Thoracic aorta (tissue), 2 donors: ENCODE results near the gene FURIN. TPM values are rescaled to one million over a fixed set of nuclear protein-coding genes. Genes with fewer than 3 reads are reported as not detected.
A peak's percentile ranks its signal among the peaks of the same experiment; 100 is the strongest.

Source experiments
- ATAC-seq: fragments of 150-250 bp; one replicate; pipeline ENCODE4 v1.8.0; 2017; ENCODE audit warnings: low read depth; ENCODE audit not compliant: insufficient number of reproducible peaks, low FRiP score
- DNase-seq: peaks from one replicate; pipeline ENCODE4 v3.0.0-alpha.2; 2020; ENCODE audit warnings: low spot score
- H3K27ac ChIP-seq, 2 donors: fragments of 200-600 bp; sonication (generic); 1 replicate in 1 of 2; 2 replicates in 1 of 2; pipeline ENCODE4 v1.5.1; 2016; ENCODE audit warnings: mild to moderate bottlenecking in 2 of 2, moderate library complexity in 2 of 2
- H3K27me3 ChIP-seq: fragments of 200-600 bp; sonication (generic); replicated peaks from 2 replicates; pipeline ENCODE4 v1.6.0; 2016; ENCODE audit warnings: mild to moderate bottlenecking; ENCODE audit not compliant: insufficient read depth
- H3K36me3 ChIP-seq: fragments of 200-600 bp; sonication (generic); one replicate; pipeline ENCODE4 v1.5.1; 2016
- H3K4me1 ChIP-seq, 2 donors: fragments of 200-600 bp; sonication (generic); 1 replicate in 1 of 2; 2 replicates in 1 of 2; pipeline versions ENCODE4 v1.5.1 to v1.6.0; 2016; ENCODE audit warnings: low read depth in 2 of 2, mild to moderate bottlenecking in 1 of 2; ENCODE audit not compliant: control insufficient read depth in 1 of 2
- H3K4me3 ChIP-seq: fragments of 200-600 bp; sonication (generic); 2 replicates; pipeline ENCODE4 v1.5.1; 2016; ENCODE audit warnings: mild to moderate bottlenecking
- H3K9me3 ChIP-seq: fragments of 200-600 bp; sonication (generic); 2 replicates; pipeline ENCODE4 v1.5.1; 2016
- CTCF ChIP-seq: fragments of 200-600 bp; sonication (generic); IDR thresholded peaks from one replicate; pipeline ENCODE4 v1.5.1; 2019; ENCODE audit warnings: antibody characterized with exemption
- total RNA-seq, 2 donors: library from RNA; depleted of rRNA; stranded (reverse); fragments of >200 nt; gene quantifications; one replicate each; pipeline versions ENCODE4 v1.1.0 to v1.2.3, GENCODE V29; 2016

The FURIN gene
- total RNA-seq, 2 donors from 2014 or later = 78.4 to 89.7 TPM

- DNase-seq (peak; percentile 41), ATAC-seq (no peak)
- TF ChIP-seq CTCF = peak; percentile 92
- peak within 1 kb of the TSS; percentile 89 for H3K4me3 ChIP-seq
- H3K36me3 ChIP-seq = no peaks in the 10 kb centered on the region
- H3K9me3 ChIP-seq = no peaks in the 10 kb centered on the region
- no peaks in the 10 kb centered on the region for H3K27me3 ChIP-seq
- peak within 1 kb of the TSS; percentile 87 to 88 for H3K27ac ChIP-seq
- H3K4me1 ChIP-seq = peaks cover 12 to 49% of the 10 kb centered on the region in 2 donors
Observed at GRCh38 chr15:90931828-90932659, 63.7 kb downstream of the FURIN start, which contains the start of gene HDDC3. Gene HDDC3, minus strand, starts transcription at chr15:90932549. Its CDS starts 9 bp downstream, at chr15:90932540.

- DNase-seq (no peak), ATAC-seq (no peak)
- peak overlapping the region; percentile 89 for H3K4me3 ChIP-seq
- no peaks in the 10 kb centered on the region for H3K27me3 ChIP-seq
- no peaks in the 10 kb centered on the region for H3K36me3 ChIP-seq
- H3K27ac ChIP-seq = peak overlapping the region; percentile 73 to 87
- H3K9me3 ChIP-seq = no peaks in the 10 kb centered on the region
- TF ChIP-seq CTCF = no peak
- peaks cover 12 to 49% of the 10 kb centered on the region in 2 donors for H3K4me1 ChIP-seq
Observed at GRCh38 chr15:90932660-90932991, 64.2 kb downstream of the FURIN start.

Other genes starting within 250 kb of the FURIN start
- under 1 TPM; 0.49 to 0.81 TPM for gene BLM, start 151.2 kb upstream of the FURIN start, total RNA-seq
- 10 to 100 TPM; 54.2 to 86.3 TPM for gene FES, start 15.9 kb downstream of the FURIN start, total RNA-seq
- 10 to 100 TPM; 59.7 to 68.4 TPM for gene MAN2A2, start 34.7 kb downstream of the FURIN start, total RNA-seq
- 10 to 100 TPM; 11.5 to 13.1 TPM for gene HDDC3, start 64.0 kb downstream of the FURIN start, total RNA-seq
- gene UNC45A, start 66.7 kb downstream of the FURIN start, total RNA-seq = 10 to 100 TPM; 54.0 to 65.5 TPM
- gene RCCD1, start 86.3 kb downstream of the FURIN start, total RNA-seq = 10 to 100 TPM in 1 of 2 donors, 1 to 10 TPM in 1; 8.6 to 23.7 TPM
- 10 to 100 TPM in 1 of 2 donors, 1 to 10 TPM in 1; 5.1 to 20.5 TPM for gene PRC1, start 125.9 kb downstream of the FURIN start, total RNA-seq
- gene VPS33B, start 154.0 kb downstream of the FURIN start, total RNA-seq = 10 to 100 TPM in 1 of 2 donors, 1 to 10 TPM in 1; 7.3 to 12.2 TPM
- gene SV2B, start 231.7 kb downstream of the FURIN start, total RNA-seq = 1 to 10 TPM in 1 of 2 donors, not detected in 1; 2.6 TPM